Activated gamma-delta T cell treated with anti-CD3 and anti-CD28 coated beads, Interleukin-2, amount 50 U/mL, for 16 hours (primary cell): ENCODE results near the gene LRCH3.
"Not testable (repeated sequence)": the region's sequence is repeated elsewhere in the genome, so short reads cannot be mapped to it uniquely, and the experiment has no call there.

Experiments
- DNase-seq: peaks from one replicate; pipeline ENCODE4 v3.0.0-alpha.2; 2020; ENCODE audit warnings: low read depth

Gene LRCH3

GRCh38 chr3:197887430-197888053, 96.5 kb downstream of the LRCH3 start:
- DNase-seq: not testable (repeated sequence)

GRCh38 chr3:197888511-197888910, 97.5 kb downstream of the LRCH3 start:
- no peak for DNase-seq

GRCh38 chr3:197889204-197889930, 98.3 kb downstream of the LRCH3 start:
- DNase-seq: no peak

GRCh38 chr3:197890693-197891092, 99.6 kb downstream of the LRCH3 start:
- DNase-seq: no peak

- no peak for DNase-seq
Measured at GRCh38 chr3:197892162-197892561, 101.1 kb downstream of the LRCH3 start.

GRCh38 chr3:197896421-197896820, 105.4 kb downstream of the LRCH3 start:
- DNase-seq: no peak

GRCh38 chr3:197899833-197900478, 108.9 kb downstream of the LRCH3 start:
- DNase-seq: no peak

GRCh38 chr3:197901626-197902025, 110.6 kb downstream of the LRCH3 start:
- DNase-seq: no peak

GRCh38 chr3:197906023-197906849, 115.2 kb downstream of the LRCH3 start:
- peak; percentile 65 for DNase-seq

- no peak for DNase-seq
Measured at GRCh38 chr3:197906850-197907187, 115.8 kb downstream of the LRCH3 start.

- DNase-seq: no peak
Measured at GRCh38 chr3:197907196-197907595, 116.1 kb downstream of the LRCH3 start.

GRCh38 chr3:197908550-197908949, 117.5 kb downstream of the LRCH3 start:
- DNase-seq: not testable (repeated sequence)

- DNase-seq: no peak
Measured at GRCh38 chr3:197908957-197909701, 118.1 kb downstream of the LRCH3 start.

GRCh38 chr3:197912741-197913476, 121.9 kb downstream of the LRCH3 start:
- DNase-seq: no peak

- DNase-seq: no peak
Measured at GRCh38 chr3:197913641-197914380, 122.8 kb downstream of the LRCH3 start.

- not testable (repeated sequence) for DNase-seq
Measured at GRCh38 chr3:197921429-197922275, 130.6 kb downstream of the LRCH3 start.

GRCh38 chr3:197926418-197926817, 135.4 kb downstream of the LRCH3 start:
- no peak for DNase-seq

- DNase-seq: not testable (repeated sequence)
Measured at GRCh38 chr3:197927578-197927977, 136.5 kb downstream of the LRCH3 start.

GRCh38 chr3:197936819-197937384, 145.8 kb downstream of the LRCH3 start:
- no peak for DNase-seq
